ENCODE data around the gene NDUFAF5. TPM values are rescaled to one million over a fixed set of nuclear protein-coding genes. Genes with fewer than 3 reads are reported as not detected.
A peak's percentile ranks its signal among the peaks of the same experiment; 100 is the strongest.
"Not testable (repeated sequence)": the region's sequence is repeated elsewhere in the genome, so short reads cannot be mapped to it uniquely, and the experiment has no call there.

The NDUFAF5 gene
- total RNA-seq, 5 donors from 2014 or later (not counting 1 experiment from before 2014, with no cell fraction given): 25.6 to 39.4 (median 30.1) TPM

- H3K4me3 ChIP-seq (ENCODE audit: control insufficient read depth in 1 of 2, extremely low read depth in 1 of 2, low read length in 1 of 2): no peak overlapping the region
- H3K9me3 ChIP-seq: no peaks in the 10 kb centered on the region
- Mint-ChIP-seq H3K36me3 (peaks cover 32% of the 10 kb centered on the region), H3K9me3 (no peaks in the 10 kb centered on the region), H3K27ac (no peak overlapping the region), H3K4me1 (no peaks in the 10 kb centered on the region), H3K27me3 (no peaks in the 10 kb centered on the region), H3K4me3 (no peak overlapping the region)
- H3K27ac ChIP-seq (ENCODE audit: low read length): no peak overlapping the region
- DNase-seq (no peak), ATAC-seq (replicated peaks in 1 of 4) (no peak)
- no CpG with 5 or more reads among the region's 1 CpG for whole genome bisulfite sequencing (ENCODE audit: insufficient coverage)
- H3K4me1 ChIP-seq (ENCODE audit: control insufficient read depth in 1 of 2, extremely low read depth in 1 of 2, insufficient read depth in 2 of 2, low read length in 2 of 2): no peaks in the 10 kb centered on the region
- ChIA-PET CTCF (no interaction called here), POLR2A (no interaction called here)
- no peaks in the 10 kb centered on the region for H3K27me3 ChIP-seq (replicated peaks in 1 of 2; ENCODE audit: control insufficient read depth in 2 of 2, extremely low read depth in 1 of 2, insufficient read depth in 2 of 2, low read length in 1 of 2)
- H3K36me3 ChIP-seq (ENCODE audit: control insufficient read depth in 2 of 2, extremely low read depth in 1 of 2, insufficient read depth in 1 of 2, low read length in 1 of 2): peaks cover 4 to 47% of the 10 kb centered on the region in 2 donors
These were observed 25.9 kb upstream of the NDUFAF5 start for GRCh38 chr20:13758884-13759283.

GRCh38 chr20:13760451-13760946 is 24.3 kb upstream of the NDUFAF5 start:
- H3K27me3 Mint-ChIP-seq; H3K27ac ChIP-seq (ENCODE audit: low read length); CTCF ChIA-PET; H3K4me3 ChIP-seq (ENCODE audit: control insufficient read depth in 1 of 2, extremely low read depth in 1 of 2, low read length in 1 of 2); H3K4me3 Mint-ChIP-seq; H3K27ac Mint-ChIP-seq; H3K4me1 Mint-ChIP-seq; H3K9me3 Mint-ChIP-seq; H3K9me3 ChIP-seq; POLR2A ChIA-PET; H3K27me3 ChIP-seq (replicated peaks in 1 of 2; ENCODE audit: control insufficient read depth in 2 of 2, extremely low read depth in 1 of 2, insufficient read depth in 2 of 2, low read length in 1 of 2); DNase-seq; H3K4me1 ChIP-seq (ENCODE audit: control insufficient read depth in 1 of 2, extremely low read depth in 1 of 2, insufficient read depth in 2 of 2, low read length in 2 of 2); ATAC-seq (replicated peaks in 1 of 4): not testable (repeated sequence)
- H3K36me3 ChIP-seq (ENCODE audit: control insufficient read depth in 2 of 2, extremely low read depth in 1 of 2, insufficient read depth in 1 of 2, low read length in 1 of 2): peaks cover 4 to 50% of the 10 kb centered on the region in 2 donors
- peaks cover 42% of the 10 kb centered on the region for H3K36me3 Mint-ChIP-seq
- 94% methylated on average over 8 of the region's 33 CpGs for WGBS (ENCODE audit: insufficient coverage)

- H3K27ac ChIP-seq (ENCODE audit: low read length): no peak overlapping the region
- H3K36me3 Mint-ChIP-seq: peaks cover 43% of the 10 kb centered on the region
- no peak overlapping the region for H3K4me3 Mint-ChIP-seq
- ChIA-PET CTCF (interaction anchor here in 1 of 2 donors (0.5 kb wide), 1 partner anchor 8 kb away, joined by 3 read pairs; no protein-coding TSS in a partner anchor), POLR2A (interaction anchor here (0.5 to 0.7 kb wide), 4 partner anchors 20 to 63 kb away, joined by 3 to 4 read pairs (median 3); partner anchors contain the start of genes ESF1 (in 1 of the 2) and NDUFAF5 (in 1 of the 2))
- no peak for ATAC-seq (replicated peaks in 1 of 4)
- peaks cover 0 to 8% (median 6%) of the 10 kb centered on the region in 3 donors for H3K9me3 Mint-ChIP-seq
- peaks cover 7% of the 10 kb centered on the region for H3K9me3 ChIP-seq
- H3K27ac Mint-ChIP-seq: no peak overlapping the region
- H3K4me3 ChIP-seq (ENCODE audit: control insufficient read depth in 1 of 2, extremely low read depth in 1 of 2, low read length in 1 of 2): no peak overlapping the region
- H3K27me3 Mint-ChIP-seq: no peaks in the 10 kb centered on the region
- no peaks in the 10 kb centered on the region for H3K27me3 ChIP-seq (replicated peaks in 1 of 2; ENCODE audit: control insufficient read depth in 2 of 2, extremely low read depth in 1 of 2, insufficient read depth in 2 of 2, low read length in 1 of 2)
- peaks cover 7 to 60% of the 10 kb centered on the region in 2 donors for H3K36me3 ChIP-seq (ENCODE audit: control insufficient read depth in 2 of 2, extremely low read depth in 1 of 2, insufficient read depth in 1 of 2, low read length in 1 of 2)
- peaks cover 0 to 5% (median 4%) of the 10 kb centered on the region in 3 donors for H3K4me1 Mint-ChIP-seq
- DNase-seq: no peak
- H3K4me1 ChIP-seq (ENCODE audit: control insufficient read depth in 1 of 2, extremely low read depth in 1 of 2, insufficient read depth in 2 of 2, low read length in 2 of 2): no peaks in the 10 kb centered on the region
These were observed 19.5 kb upstream of the NDUFAF5 start for GRCh38 chr20:13765299-13765698.

- WGBS (ENCODE audit: insufficient coverage): no CpG with 5 or more reads among the region's 1 CpG
- no peak for DNase-seq
- Mint-ChIP-seq H3K9me3 (peaks cover 0 to 8% (median 6%) of the 10 kb centered on the region in 3 donors), H3K36me3 (peaks cover 45% of the 10 kb centered on the region), H3K4me3 (no peak overlapping the region), H3K27me3 (no peaks in the 10 kb centered on the region), H3K27ac (no peak overlapping the region), H3K4me1 (peaks cover 0 to 5% (median 4%) of the 10 kb centered on the region in 3 donors)
- Histone ChIP-seq H3K27ac (ENCODE audit: low read length) (no peak overlapping the region), H3K4me3 (ENCODE audit: control insufficient read depth in 1 of 2, extremely low read depth in 1 of 2, low read length in 1 of 2) (no peak overlapping the region), H3K9me3 (peaks cover 7% of the 10 kb centered on the region), H3K4me1 (ENCODE audit: control insufficient read depth in 1 of 2, extremely low read depth in 1 of 2, insufficient read depth in 2 of 2, low read length in 2 of 2) (no peaks in the 10 kb centered on the region), H3K36me3 (ENCODE audit: control insufficient read depth in 2 of 2, extremely low read depth in 1 of 2, insufficient read depth in 1 of 2, low read length in 1 of 2) (peaks cover 7 to 65% of the 10 kb centered on the region in 2 donors), H3K27me3 (replicated peaks in 1 of 2; ENCODE audit: control insufficient read depth in 2 of 2, extremely low read depth in 1 of 2, insufficient read depth in 2 of 2, low read length in 1 of 2) (no peaks in the 10 kb centered on the region)
- POLR2A ChIA-PET: interaction anchor here in 1 of 2 donors (0.6 kb wide), 1 partner anchor 19 kb away, joined by 3 read pairs; the partner anchor contains the start of genes ESF1 and NDUFAF5
- CTCF ChIA-PET: no interaction called here
- ATAC-seq (replicated peaks in 1 of 4): no peak
These were observed 18.9 kb upstream of the NDUFAF5 start for GRCh38 chr20:13765868-13766416.

- Mint-ChIP-seq H3K27me3 (no peaks in the 10 kb centered on the region), H3K27ac (no peak overlapping the region), H3K4me3 (no peak overlapping the region), H3K4me1 (peaks cover 0 to 5% (median 4%) of the 10 kb centered on the region in 3 donors), H3K9me3 (peaks cover 0 to 8% (median 6%) of the 10 kb centered on the region in 3 donors), H3K36me3 (peaks cover 56% of the 10 kb centered on the region)
- POLR2A ChIA-PET: no interaction called here
- no peak for ATAC-seq (replicated peaks in 1 of 4)
- CTCF ChIA-PET: interaction anchor here (0.6 to 2.2 kb wide), 3 partner anchors 18 to 159 kb away, joined by 3 to 8 read pairs (median 6); no protein-coding TSS in a partner anchor
- no peak overlapping the region for H3K27ac ChIP-seq (ENCODE audit: low read length)
- no peak for DNase-seq
- WGBS (ENCODE audit: insufficient coverage): 63% methylated on average over 1 of the region's 5 CpGs
- no peaks in the 10 kb centered on the region for H3K27me3 ChIP-seq (replicated peaks in 1 of 2; ENCODE audit: control insufficient read depth in 2 of 2, extremely low read depth in 1 of 2, insufficient read depth in 2 of 2, low read length in 1 of 2)
- H3K36me3 ChIP-seq (ENCODE audit: control insufficient read depth in 2 of 2, extremely low read depth in 1 of 2, insufficient read depth in 1 of 2, low read length in 1 of 2): peaks cover 7 to 55% of the 10 kb centered on the region in 2 donors
- H3K9me3 ChIP-seq: peaks cover 7% of the 10 kb centered on the region
- no peak overlapping the region for H3K4me3 ChIP-seq (ENCODE audit: control insufficient read depth in 1 of 2, extremely low read depth in 1 of 2, low read length in 1 of 2)
- H3K4me1 ChIP-seq (ENCODE audit: control insufficient read depth in 1 of 2, extremely low read depth in 1 of 2, insufficient read depth in 2 of 2, low read length in 2 of 2): no peaks in the 10 kb centered on the region
These were observed 14.7 kb upstream of the NDUFAF5 start for GRCh38 chr20:13770141-13770540.

- Mint-ChIP-seq H3K27me3 (no peaks in the 10 kb centered on the region), H3K4me3 (no peak overlapping the region), H3K9me3 (no peaks in the 10 kb centered on the region), H3K4me1 (peaks cover 7 to 13% (median 8%) of the 10 kb centered on the region in 3 donors), H3K36me3 (peaks cover 51% of the 10 kb centered on the region), H3K27ac (no peak overlapping the region)
- H3K36me3 ChIP-seq (ENCODE audit: control insufficient read depth in 2 of 2, extremely low read depth in 1 of 2, insufficient read depth in 1 of 2, low read length in 1 of 2): peaks cover 7 to 51% of the 10 kb centered on the region in 2 donors
- no peaks in the 10 kb centered on the region for H3K27me3 ChIP-seq (replicated peaks in 1 of 2; ENCODE audit: control insufficient read depth in 2 of 2, extremely low read depth in 1 of 2, insufficient read depth in 2 of 2, low read length in 1 of 2)
- no peaks in the 10 kb centered on the region for H3K4me1 ChIP-seq (ENCODE audit: control insufficient read depth in 1 of 2, extremely low read depth in 1 of 2, insufficient read depth in 2 of 2, low read length in 2 of 2)
- ATAC-seq (replicated peaks in 1 of 4): no peak
- no peaks in the 10 kb centered on the region for H3K9me3 ChIP-seq
- no peak overlapping the region for H3K4me3 ChIP-seq (ENCODE audit: control insufficient read depth in 1 of 2, extremely low read depth in 1 of 2, low read length in 1 of 2)
- no CpG with 5 or more reads among the region's 4 CpGs for WGBS (ENCODE audit: insufficient coverage)
- peak in 1 of 35 experiments; percentile 21 for DNase-seq
- CTCF ChIA-PET: interaction anchor here (0.5 to 3.9 kb wide), 25 partner anchors 8 to 840 kb away, joined by 3 to 39 read pairs (median 4); partner anchors contain the start of genes ESF1 (in 2 of the 2) and NDUFAF5 (in 2 of the 2)
- H3K27ac ChIP-seq (ENCODE audit: low read length): no peak overlapping the region
- POLR2A ChIA-PET: interaction anchor here (0.6 to 0.7 kb wide), 5 partner anchors 12 to 556 kb away, joined by 3 to 7 read pairs (median 3); no protein-coding TSS in a partner anchor
These were observed 12.9 kb upstream of the NDUFAF5 start for GRCh38 chr20:13771853-13772453.

All from T-cell (primary cell).